ENCODE measurements around the gene SPAG16.
"Not testable (repeated sequence)": the region's sequence is repeated elsewhere in the genome, so short reads cannot be mapped to it uniquely, and the experiment has no call there.

Gene SPAG16

DNA sequence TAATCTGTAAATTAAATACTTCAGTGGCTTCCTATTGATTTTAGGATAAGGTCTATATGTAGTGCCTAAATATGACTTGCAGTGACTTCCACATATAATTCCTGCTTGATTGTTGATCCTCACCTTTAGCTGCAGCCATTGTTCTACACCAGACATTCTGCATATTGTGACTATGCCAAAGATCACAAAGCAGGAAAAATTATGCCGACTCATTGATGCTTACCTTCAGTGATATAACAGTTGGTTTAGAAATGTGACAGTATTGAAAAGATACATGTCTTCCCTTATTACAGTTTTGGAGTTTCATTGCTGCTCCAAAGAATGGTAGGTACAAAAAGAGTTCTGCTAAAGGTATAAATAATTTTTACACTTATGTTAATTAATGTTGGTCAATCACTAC, 12.3 kb upstream of the SPAG16 start:
- DNase-seq (ENCODE audit: low read depth), result no peak

DNA sequence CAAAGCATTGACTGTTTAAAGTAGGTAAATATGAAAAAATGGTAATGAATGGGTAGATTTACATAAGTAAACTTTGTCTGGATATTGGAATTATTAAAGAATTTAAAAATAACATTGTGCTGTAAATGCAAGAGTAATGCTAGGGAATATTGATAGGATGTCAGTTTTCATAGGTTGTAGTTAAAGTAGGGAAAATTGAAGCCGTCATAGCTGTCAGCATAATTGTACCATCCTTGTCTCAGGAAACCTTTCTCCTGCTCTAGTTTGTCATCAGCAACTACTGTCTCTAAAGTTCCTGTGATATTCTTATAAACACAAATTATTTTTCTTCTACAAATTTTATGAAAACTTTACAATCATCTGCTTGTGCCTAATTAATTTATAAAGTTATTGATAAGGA, 10.1 kb upstream of the SPAG16 start:
- no peak for DNase-seq (ENCODE audit: low read depth)

DNA sequence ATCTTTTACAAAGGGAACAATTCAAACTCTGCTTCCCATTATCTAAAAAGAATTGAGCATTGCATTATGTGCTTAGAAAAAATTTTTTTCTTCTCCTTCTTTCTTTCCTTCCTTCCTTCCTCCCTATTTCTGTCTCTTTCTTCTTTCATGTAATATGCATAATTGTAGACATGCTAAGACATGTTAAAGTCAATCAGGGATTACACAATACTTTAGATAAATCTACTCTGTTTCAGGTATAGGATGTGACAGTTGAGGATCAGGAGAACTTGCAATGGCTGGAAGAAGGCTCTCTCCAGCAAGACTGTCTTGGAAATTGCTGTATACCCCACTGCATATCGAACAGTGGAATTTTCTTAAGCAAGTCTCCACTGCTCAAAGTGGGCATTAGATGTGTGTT, 9.0 kb upstream of the SPAG16 start:
- no peak for DNase-seq (ENCODE audit: low read depth)

DNA sequence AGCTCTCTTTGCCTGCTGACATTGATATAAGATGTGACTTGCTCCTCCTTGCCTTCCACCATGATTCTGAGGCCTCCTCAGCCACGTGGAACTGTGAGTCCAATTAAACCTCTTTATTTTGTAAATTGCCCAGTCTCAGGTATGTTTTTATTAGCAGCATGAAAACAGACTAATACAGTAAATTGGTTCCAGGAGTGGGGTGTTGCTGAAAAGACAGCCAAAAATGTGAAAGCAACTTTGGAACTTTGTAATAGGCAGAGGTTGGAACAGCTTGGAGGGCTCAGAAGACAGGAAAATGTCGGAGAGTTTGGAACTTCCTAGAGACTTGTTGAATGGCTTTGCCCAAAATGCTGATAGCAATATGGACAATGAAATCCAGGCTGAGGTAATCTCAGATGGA, 7.1 kb upstream of the SPAG16 start:
- not testable (repeated sequence) for DNase-seq (ENCODE audit: low read depth)

DNA sequence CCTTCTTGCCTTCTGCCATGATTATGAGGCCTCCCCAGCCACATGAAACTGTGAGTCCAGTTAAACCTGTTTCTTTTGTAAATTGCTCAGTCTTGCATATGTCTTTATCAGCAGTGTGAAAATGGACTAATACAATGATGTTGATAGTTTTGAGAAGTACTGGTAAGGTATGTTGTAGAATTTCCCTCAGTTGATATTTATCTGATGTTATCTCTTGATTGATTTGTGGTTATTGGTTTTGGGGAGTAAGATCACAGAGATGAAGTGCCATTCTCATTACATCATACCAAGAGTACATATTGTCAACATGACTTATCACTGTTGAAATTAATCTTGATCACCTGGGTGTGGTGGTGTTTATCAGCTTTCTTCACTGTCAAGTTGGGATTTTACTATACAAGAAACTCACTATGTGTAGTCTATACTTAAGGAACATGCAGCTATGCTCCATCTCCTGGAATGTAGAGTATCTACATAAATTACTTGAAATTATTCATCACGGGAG, 5.1 kb upstream of the SPAG16 start:
- no peak for DNase-seq (ENCODE audit: low read depth)

DNA sequence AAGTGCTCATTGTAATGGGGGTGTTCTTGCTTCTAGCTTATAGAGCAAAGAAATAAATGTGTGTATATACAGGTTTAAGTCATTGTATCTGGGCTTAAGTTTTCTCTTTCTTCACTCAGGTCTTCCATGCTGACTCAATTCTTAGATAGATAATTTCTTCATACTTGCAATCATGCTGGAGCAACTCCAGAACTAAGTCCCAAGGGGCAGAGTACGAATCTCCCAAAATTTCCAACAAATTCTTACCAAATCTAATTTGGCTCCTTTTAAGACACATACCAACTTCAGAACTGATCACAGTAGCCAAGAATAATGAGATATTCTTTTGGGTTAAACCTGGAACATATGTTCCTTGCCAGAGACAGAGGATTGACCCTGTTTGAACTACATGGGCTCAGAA, 4.3 kb upstream of the SPAG16 start:
- DNase-seq (ENCODE audit: low read depth), result no peak

DNA sequence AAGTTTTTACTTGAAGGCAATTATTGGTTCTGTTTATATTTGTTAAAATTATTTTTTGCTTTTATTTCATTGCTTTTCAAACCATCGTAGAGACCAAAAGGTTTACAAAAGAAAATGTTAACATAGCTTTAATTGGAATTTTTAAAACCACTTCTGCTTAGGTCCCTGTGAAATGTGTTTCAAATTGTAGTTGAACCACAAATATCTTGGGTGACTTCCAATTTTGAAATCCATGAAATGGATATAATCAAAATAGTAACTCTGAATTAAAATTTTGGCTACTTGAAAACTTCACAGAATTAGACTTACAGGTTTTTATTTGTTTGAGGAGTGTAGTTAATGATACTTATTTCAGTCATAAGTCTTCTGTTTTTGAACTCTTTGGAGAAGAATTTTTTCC, 3.1 kb upstream of the SPAG16 start:
- no peak for DNase-seq (ENCODE audit: low read depth)

DNA sequence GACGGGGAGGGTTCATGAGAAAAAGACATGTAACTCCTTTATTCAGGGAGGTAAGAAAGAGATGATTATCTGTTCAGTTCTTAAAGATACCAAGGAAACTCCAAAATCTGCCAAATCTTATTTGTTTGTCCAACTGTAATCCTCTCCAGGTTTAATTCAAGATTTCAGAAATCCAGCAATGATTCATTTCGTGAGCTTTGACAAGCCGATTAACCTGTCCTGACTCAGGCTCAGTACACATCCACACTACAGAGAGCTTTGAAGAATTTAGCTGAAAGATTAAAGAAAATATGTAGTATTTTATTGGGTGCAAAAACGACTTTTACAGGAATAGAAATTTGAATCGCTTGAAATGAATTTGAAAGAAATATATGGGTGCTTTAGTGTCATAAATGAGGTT, 1.1 kb downstream of the SPAG16 start:
- DNase-seq (ENCODE audit: low read depth), result no peak

DNA sequence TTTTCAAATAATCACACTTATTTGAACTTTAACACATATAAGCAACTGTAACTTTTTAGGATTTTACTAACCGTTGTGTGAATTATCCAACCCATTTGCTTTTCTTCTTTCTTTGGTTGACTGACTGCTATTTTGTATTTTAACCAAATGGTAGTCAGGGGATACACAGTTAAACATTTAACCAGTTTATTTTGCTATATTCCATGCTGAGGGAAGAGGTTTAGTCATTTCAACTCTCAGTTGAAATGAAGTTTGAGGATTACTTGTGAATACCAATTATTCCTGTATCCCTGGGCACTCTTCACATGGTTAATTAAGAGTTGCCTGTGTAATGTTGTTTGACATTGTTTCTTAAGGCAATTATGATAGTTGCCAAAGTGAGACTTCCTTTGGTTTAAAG, 1.9 kb downstream of the SPAG16 start:
- no peak for DNase-seq (ENCODE audit: low read depth)

DNA sequence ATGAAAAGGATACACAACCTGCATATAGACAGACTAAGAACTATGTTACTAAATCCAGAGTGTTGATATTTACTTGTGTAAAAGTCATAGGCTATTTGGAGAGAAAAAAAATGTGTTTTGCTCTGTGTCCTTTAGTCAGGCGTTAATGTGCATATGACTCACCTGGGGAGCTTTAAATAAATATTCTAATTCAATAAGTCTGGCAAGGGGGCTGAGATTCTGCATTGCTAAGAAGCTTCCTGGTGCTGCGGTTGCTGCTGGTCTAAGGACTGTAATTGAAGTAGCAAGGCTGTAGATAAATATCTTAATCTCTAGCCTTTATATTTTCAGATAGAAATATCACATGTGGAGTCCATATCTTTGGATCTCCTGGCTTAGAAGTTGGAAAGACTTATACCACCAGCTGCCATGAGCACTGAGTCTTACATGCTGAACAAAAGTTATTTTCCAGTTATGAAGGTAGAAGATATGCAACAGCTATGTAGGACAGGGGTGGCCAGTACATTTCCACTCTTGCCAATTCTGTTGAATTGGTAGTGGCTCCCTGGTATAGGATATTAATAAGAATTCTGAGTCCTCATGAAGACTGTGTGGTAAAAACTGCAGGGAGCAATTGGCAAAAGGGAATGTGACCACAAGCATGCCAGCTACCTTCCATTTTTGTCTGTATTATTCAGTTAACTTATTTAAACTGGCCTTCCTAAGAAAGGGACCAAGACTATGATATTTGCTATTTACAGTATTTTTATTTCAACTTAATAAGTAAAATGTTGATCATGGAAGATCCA, 4.8 kb downstream of the SPAG16 start:
- DNase-seq (ENCODE audit: low read depth), result no peak

DNA sequence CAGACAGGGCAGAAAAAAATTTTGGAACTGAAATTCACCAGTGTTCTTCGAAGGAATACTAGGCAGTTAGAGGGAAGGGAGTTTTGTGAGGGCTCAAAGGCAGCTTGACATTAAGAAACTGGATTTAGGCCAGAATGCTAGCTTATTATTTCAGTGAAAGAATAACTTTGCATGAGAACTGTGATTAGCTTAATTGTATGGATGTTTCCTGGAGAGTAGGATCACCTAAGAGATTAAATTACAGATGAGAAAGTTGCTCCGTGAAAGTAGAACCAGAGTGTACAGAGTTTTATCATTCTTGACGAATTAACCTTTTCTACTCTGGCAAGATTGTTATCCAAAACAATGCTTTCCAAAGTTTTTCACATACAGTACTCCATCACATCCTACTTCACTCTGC, 6.2 kb downstream of the SPAG16 start:
- no peak for DNase-seq (ENCODE audit: low read depth)

DNA sequence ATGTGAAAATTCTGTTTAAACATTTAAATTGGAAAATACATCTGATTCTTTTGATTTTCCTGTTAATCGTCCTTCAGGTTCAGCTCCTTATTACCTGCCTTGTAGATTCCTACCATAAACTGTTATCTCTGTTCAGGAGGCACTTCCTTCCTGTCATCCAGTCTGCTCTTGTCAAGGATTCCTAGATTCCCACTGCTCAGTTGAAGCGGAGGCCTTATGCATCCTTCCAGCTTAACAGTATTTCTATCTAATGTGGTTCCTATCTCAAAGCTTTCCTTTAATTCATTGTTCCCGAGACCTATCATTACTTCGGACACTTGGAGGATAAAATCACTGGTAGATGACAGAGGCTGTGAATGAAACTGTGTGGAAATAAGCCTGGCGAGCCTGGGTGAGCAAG, 12.0 kb downstream of the SPAG16 start:
- no peak for DNase-seq (ENCODE audit: low read depth)

DNA sequence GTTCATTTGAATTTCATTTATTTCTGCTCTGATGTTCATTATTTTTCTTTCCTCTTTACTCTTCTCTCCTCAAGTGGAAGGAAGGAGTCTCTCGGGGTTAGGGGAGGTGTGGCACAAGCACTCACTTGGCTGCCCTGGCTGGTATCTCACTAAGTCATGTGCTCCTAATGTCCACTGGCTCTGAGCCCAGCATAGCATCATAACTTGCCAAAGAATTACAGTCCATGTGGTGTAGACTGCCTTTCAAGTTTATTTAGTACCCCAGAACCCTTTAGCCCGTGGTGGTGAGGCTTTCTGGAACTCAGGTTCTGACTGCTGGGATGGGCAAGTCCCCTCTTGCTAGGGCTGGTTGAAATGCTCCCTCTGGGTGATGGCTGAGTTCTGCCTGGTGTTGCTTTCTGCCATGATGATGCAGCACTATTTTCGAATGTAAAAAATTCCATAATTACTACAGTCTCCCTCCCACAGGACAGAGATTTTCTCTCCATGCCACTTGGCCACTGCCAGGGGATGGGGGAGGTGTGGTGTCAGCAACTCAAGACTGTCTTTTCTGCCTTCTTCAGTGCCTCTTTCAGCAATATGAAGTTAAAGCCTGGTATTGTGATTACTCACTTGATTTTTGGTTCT, 22.2 kb downstream of the SPAG16 start:
- no peak for DNase-seq (ENCODE audit: low read depth)

DNA sequence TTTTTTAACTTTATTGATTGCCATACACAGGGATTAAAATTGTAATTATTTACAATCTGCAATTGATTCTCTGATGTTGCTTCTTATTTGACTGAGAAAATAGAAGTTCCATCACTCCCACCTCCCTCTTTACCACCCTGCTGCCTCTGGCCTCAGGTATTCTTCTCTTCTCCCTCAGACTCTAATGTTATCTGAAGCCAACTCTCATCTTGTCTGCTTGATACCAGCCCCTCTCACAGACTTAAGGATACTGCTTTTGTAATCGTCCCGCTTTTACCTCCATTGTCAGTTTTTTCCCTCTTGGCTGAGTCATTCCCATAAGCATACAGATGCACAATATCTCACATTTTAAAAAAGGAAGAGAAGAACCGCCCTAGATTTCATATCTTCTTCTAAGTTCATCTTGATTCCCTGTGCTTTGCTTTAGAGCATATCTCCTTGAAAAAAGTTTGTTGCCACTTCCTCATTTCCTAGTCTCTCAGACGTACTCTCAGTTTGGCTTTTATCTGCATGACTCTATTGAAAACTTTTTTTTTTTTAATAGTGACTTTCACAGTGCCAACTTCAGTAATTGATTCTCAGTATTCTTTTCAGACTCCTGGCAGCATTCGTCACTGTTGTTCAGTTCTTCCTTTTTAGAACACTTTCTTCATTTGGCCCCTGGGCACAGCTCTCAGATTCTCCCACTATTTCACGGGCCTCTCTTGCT, 31.1 kb downstream of the SPAG16 start:
- no peak for DNase-seq (ENCODE audit: low read depth)

DNA sequence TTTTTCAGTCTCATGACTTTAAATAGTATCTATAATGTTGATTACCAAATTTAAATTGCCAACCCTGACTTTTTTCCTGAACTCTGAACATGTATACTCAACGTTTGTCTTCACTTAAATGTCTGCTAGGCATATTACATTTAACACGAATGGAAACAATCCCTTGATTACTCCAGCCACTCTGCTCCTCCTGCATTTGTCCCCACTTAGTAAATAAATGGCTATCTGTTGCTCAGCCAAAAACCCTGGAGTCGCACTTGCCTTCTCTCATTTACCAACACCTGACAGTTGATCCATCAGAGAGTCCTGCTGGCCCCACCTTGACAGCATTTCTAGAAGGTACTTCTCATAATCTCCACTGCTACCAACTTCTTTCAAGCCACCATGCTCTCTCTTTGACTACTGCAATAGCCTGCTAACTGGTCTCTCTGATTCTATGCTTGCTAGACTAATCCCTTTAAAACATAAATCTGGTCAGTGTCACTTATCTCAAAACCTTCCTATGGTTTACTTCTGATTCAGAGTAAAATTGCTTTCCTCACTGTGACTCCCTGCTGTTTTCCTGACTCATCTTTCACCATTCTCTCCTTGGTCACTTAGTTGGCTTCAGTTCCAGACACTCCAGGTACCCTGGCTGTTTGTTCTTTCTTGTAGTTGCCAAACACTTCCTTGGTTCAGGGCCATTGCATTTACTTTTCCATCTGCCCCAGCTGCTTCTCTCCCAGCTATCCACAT, 31.9 kb downstream of the SPAG16 start:
- no peak for DNase-seq (ENCODE audit: low read depth)

DNA sequence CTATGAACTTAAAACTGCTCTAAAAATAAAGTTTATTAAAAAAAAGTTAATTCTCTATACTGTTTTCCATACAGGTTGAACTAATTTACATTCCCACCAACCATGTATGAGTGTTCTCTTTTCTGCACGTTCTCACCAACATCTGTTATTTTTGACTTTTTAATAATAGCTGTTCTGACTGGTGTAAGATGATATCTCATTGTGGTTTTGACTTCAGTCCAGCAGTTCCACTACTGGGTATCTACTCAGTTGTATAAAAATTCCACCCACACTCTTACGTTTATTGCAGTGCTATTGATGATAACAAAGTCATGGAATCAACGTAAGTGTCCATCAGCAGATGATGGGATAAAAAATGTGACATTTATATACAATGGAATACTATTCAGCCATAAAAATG, 33.7 kb downstream of the SPAG16 start:
- DNase-seq (ENCODE audit: low read depth), result no peak

DNA sequence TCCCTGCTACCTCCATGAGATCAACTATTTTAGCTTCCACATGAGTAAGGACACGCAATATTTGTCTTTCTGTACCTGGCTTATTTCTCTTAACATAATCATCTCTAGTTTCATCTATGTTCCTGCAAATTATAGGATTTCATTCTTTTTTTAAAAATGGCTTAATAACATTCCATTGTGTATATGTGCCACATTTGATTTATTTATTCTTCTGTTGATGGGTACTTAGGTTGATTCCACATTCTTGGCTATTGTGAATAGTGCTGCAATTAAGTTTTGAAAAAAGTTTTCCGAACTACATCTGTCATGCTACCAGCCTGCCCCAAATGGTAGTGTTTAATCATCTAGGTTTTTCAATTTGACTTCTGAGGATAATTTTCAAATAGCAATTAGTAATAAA, 36.3 kb downstream of the SPAG16 start:
- no peak for DNase-seq (ENCODE audit: low read depth)

DNA sequence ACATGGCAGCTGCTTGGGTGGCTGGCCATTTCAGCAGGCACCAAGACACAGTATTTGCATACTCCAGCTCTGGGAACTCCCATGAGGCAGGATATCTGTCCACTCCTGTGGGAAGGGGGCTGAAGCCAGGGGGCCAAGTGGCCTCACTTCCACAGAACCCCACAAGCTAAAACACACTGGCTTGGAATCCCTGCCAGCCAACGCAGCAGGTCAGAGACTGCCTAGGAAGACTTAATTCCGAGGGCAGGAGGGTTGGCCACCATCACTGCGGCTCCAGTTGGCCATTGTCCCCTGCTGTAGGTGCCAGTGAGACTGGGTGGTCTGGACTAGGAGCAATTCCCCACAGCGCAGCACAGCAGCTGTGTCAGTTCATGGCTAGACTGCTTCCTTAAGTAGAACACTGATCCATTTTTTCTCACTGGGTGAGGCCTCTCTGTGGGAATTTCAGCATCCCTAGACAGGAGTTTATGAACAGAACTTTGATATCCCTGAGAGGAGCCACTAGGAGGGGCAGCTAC, 52.0 kb downstream of the SPAG16 start:
- no peak for DNase-seq (ENCODE audit: low read depth)

DNA sequence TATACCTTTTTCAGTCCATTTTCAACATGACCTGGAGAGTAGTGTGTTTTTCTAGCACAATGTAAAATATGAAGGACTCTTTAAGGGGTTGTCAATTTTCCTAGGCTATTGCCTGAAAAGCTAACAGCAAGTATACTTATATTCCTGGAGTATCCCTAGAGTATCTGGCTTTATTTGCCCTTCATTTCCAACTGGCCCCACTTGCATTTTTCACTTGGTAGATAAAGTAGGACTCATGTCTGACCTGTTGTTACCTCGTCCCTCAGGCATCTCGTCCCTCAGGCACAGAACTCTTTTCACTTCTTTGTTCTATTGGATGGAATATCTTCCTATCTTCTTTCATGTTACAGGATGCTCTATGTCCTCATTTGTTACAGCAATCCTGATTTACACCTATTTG, 69.2 kb downstream of the SPAG16 start:
- DNase-seq (ENCODE audit: low read depth), result no peak

DNA sequence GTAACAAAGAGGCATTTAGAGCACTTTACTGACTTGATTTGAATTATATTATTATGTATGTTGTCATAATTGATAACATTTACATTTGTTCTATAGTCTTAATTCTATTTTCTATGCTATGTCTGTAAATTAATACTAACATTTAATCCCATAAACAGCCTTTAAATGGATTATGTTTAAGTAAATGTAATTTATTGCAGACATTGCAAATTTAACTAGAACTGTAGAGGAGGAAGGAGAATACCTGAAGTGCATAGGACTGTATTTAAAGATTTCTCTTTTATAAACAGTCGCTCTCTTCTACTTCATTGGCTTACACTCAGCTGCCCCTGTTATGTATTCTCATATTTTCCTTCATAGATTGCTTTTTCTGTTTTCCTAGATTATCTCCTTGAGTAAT, 92.4 kb downstream of the SPAG16 start:
- DNase-seq (ENCODE audit: low read depth), result no peak

DNA sequence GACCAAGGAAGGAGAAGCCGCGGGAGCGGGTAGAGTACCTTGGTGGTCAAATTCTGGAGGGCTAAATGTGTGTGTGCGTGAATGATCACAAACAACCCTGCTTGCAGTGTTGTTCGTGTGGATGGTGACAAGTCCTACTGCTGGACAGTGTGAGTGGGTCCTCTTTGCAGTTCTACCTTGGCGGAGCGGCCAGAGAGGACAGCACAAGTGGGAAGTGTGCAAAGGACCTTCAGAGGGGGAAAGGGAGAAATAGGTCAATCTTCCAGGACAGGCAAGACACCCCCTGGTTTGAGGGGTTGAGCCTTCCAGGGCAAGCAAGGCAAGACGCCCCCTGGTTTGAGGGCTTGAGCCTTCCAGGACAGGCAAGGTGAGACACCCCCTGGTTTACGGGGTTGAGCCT, 122.8 kb downstream of the SPAG16 start:
- not testable (repeated sequence) for DNase-seq (ENCODE audit: low read depth)

DNA sequence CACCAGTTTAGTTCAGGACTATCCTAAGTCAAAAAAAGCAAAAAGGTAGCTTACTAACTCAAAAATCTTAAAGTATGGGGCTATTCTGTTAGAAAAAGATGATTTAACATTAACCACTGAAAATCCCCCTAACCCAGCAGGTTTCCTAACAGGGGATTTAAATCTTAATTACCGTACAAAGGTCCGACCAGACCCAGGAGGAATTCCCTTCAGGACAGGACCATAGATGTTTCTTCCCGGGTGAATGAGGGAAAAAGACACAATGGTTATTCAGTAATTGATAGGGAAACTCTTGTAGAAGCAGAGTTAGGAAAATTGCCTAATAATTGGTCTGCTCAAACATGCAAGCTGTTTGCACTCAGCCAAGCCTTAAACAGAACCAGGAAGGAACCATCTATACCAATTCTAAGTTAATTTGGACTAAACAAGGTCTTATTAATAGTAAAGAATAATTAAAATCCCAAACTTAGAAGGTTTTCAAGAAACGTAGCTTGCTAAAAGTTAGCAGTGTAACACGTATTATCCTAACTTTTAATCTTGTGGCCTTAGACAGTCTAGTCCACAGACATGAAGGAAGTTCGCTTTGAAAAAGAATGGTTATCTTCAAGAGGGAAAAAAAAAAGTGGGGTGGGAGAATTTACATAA, 124.3 kb downstream of the SPAG16 start:
- not testable (repeated sequence) for DNase-seq (ENCODE audit: low read depth)

Data from activated T-helper 1 cell treated with Interleukin-2 at 50 U/mL for 16 hours (primary cell).